UCSD-AML1 (cell line): ENCODE results near the gene IL16.
"Not testable (repeated sequence)": the region's sequence is repeated elsewhere in the genome, so short reads cannot be mapped to it uniquely, and the experiment has no call there.

ENCODE experiments used
- DNase-seq: peaks from one replicate; lab custom pipeline; 2025; ENCODE audit not compliant: unreplicated experiment; lab: John Stamatoyannopoulos, UW

The IL16 gene

GRCh38 chr15:81196576-81197254 lies at the start of gene IL16:
Gene IL16 (plus strand): TSS chr15:81196879. CDS start chr15:81225400, 28,521 bp downstream.
- DNase-seq: no peak

DNA sequence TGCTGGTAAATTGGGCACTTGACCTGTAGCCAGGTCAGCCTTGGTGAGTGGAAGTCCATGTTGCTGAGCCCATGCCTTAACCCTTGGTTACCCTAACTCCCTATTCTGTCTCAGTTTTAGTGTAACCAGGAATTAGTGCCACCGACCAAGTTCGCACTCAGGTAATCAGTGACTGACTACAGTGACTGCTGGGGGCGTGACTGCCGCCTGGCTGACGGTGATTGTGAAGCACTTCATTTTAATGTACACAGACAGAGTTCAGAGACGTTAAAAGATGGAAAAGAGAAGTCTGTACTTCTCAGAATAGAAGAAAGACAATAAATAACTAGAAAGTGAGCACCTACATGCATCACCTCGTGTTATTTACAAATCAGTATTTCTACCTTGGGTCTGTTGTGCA lies 45.3 kb upstream of the IL16 start:
- DNase-seq: no peak

GRCh38 chr15:81152339-81152738 lies 44.3 kb upstream of the IL16 start:
- no peak for DNase-seq

GRCh38 chr15:81152799-81153198 lies 43.9 kb upstream of the IL16 start:
- no peak for DNase-seq

DNA sequence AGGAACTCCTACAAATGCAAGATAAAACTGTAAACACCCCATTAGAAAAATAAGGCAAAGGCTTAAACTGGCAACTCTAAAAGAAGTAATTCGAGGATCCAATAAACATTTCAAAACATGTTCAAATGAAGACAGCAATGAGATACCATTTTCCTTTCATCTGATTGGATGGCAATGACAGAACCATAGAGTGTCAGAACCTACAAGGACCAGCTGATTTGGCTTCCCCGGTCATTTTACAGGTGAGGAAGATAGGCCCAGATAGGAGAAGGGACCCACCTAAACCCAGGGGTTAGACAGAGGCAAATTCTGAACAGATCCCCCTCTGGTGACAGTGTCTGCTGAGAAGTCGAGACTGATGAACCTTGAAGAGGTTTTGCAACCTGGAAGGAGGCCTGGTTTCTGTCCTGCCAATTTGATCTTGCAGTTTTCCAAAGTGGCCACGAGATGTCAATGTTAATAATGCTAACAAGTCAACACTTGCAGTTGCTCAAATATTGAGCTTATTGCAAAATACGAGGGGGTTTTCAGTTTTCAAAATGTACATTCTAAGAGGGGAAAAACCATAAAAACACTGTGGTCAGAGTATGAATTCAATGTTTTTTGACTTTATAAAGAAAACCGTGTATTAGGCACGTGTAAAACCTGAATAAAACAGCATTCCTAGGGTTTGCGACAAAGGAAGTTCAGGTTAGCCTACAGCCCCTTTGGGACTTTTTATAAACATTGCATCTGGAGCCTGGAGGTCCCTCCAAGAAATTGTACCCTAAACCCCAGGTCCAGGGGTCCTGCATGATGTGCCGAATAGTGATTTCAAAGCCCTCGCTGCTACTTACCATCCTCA lies 41.1 kb upstream of the IL16 start:
- DNase-seq: peak; percentile 23

- DNase-seq: no peak
Observed at GRCh38 chr15:81156324-81156723, 40.4 kb upstream of the IL16 start.

GRCh38 chr15:81157195-81157938 lies 39.3 kb upstream of the IL16 start:
- DNase-seq: no peak

- DNase-seq: no peak
Observed at GRCh38 chr15:81157939-81158223, 38.8 kb upstream of the IL16 start.

- not testable (repeated sequence) for DNase-seq
Observed at GRCh38 chr15:81158561-81158960, 38.1 kb upstream of the IL16 start.

DNA sequence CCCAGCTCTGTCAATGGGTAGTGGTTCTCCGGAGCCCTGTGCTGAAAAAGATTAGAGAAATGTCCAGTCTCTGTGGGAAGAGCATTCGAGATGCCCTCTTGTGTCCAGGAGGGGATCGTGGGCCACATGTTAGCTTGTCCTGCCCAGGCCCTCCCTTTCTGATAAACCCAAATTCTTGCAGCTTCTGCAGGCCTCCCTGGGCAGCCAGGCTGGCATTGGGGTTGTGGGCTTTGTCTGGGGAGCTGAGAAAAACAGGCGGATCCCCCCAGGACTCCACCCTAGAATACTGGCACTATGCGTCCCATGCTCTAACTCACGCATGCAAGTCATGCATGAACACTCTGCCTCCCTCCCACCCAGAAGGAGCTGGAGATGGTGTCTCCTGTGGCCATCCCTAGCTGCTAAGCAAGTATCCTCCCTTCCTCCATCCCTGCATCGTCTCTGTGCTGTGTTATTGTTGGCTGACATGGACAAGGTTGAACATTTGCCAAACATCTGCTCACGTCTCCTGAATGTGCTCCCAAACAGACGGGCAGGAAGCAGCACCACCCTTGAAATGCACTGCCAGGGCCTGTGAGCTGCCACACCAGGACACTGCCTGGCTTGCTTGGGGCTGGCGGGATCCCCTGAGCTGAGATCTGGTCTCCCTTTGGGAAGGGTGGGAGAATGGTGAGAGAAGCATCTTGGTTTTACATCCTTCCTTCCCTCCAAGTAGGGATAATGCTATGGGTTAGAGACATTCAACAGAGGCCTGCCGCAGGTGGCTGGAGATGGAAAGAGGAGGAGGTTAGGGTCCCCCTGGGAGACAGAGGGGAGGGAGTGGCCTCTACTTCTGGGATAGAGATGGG lies 36.1 kb upstream of the IL16 start:
- DNase-seq: no peak

GRCh38 chr15:81161160-81161673 lies 35.5 kb upstream of the IL16 start:
- peak; percentile 34 for DNase-seq

DNA sequence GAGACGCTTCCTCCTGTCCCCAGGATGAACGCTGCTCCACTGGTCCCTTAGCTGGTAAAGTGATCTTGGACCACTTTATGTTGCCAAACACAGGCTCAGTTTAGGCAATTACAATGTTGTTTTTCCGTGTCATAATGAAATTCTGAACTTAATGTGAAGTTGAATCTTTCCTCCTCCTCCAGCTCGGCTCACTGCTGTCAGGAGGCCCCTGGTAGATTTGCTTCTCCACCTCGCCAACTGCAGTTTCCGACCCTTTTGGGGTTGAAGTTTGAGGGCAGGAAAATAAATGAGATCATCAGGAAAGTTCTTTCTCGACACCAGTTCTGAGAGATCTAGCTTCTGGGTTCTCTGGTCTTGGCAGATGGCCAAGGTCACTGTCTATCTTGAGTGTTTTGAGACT lies 34.8 kb upstream of the IL16 start:
- DNase-seq: no peak

- peak; percentile 35 for DNase-seq
Observed at GRCh38 chr15:81163961-81164800, 32.5 kb upstream of the IL16 start.

- no peak for DNase-seq
Observed at GRCh38 chr15:81165535-81165934, 31.1 kb upstream of the IL16 start.

- DNase-seq: no peak
Observed at GRCh38 chr15:81166636-81167305, 29.9 kb upstream of the IL16 start.

GRCh38 chr15:81168131-81168526 lies 28.6 kb upstream of the IL16 start:
- no peak for DNase-seq

- no peak for DNase-seq
Observed at GRCh38 chr15:81168644-81169043, 28.0 kb upstream of the IL16 start.

DNA sequence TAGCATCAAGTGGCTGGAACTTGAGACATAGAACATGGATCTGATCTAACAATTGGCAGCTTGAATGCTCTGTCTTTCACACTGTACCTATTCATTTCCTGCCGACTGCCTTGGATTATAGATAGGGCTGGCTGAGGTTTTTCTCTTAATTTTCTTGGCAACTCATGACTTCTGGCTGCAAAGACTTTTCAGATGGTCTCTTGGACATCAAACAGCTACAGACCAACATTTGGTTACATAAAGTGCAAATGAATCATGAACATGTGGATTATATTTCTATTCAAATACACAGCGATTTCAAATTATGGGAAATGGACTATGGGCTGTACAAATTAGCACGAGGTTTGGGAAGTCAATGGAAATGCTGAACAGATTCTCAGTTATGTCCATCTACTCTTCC lies 26.2 kb upstream of the IL16 start:
- DNase-seq: no peak

DNA sequence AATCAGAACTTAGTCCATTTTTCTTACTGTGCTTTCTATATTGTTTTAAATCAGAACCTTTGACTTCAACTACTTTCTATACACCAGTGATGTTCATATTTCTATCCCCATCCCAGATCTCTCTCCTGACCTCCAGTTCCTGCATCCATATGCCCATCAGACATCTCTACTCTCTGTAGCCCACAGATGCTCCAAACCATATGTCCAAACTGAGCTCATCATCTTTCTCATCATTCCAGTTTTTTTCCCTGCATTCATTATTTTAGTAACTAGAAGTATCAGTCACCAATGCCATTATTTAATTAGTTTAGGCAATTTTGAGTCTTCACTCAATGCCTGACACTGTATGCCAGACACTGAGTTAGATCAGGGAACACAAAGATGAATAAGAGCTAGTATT lies 25.4 kb upstream of the IL16 start:
- no peak for DNase-seq
